K562 (cell line): ENCODE data around the gene HMX2. TPM values are rescaled to one million over a fixed set of nuclear protein-coding genes. Genes with fewer than 3 reads are reported as not detected.

Experiments used
- FOXA3 ChIP-seq, 2 experiments: fragments of 450-650 bp in 1 of 2; sonication (generic) in 1 of 2; formaldehyde crosslinking; IDR thresholded peaks in 1 of 2; conservative IDR thresholded peaks in 1 of 2; 2 replicates each; pipeline versions ENCODE4 v1.4.0 to v1.8.0; 2020 to 2022; ENCODE audit warnings: mild to moderate bottlenecking in 2 of 2, missing genetic modification reagents in 1 of 2
- GABPB1 ChIP-seq: sonication (generic); formaldehyde crosslinking; IDR thresholded peaks from 2 replicates; pipeline ENCODE4 v1.8.0; 2022; ENCODE audit warnings: mild to moderate bottlenecking, missing genetic modification reagents
- RB1 ChIP-seq: fragments of 450-650 bp; IDR thresholded peaks from 2 replicates; pipeline ENCODE4 v1.6.1; 2017; ENCODE audit warnings: low read depth, mild to moderate bottlenecking
- ZNF212 ChIP-seq: fragments of 450-650 bp; formaldehyde crosslinking; IDR thresholded peaks from 2 replicates; pipeline ENCODE4 v1.4.0; 2020; ENCODE audit warnings: mild to moderate bottlenecking
- ZNF324 ChIP-seq: fragments of 250-450 bp; sonication (Bioruptor Pico); IDR thresholded peaks from 2 replicates; pipeline ENCODE4 v1.4.0; 2020; ENCODE audit warnings: mild to moderate bottlenecking
- polyA plus RNA-seq, 8 experiments: library from polyadenylated mRNA; depleted of rRNA in 4 of 8; stranded (reverse) in 5 of 8; unstranded in 3 of 8; fragments of >200 nt; fragmentation: Nextera tagmentation in 2 of 8; fragmentation: Illumina TruSeq in 1 of 8; extraction: Ambion mirVana in 2 of 8; extraction: Trizol in 1 of 8; gene quantifications; 2 replicates each; pipeline versions ENCODE4 v1.2.1 to v1.2.3, GENCODE V29; 2011 to 2014; ENCODE audit warnings: inconsistent platforms in 1 of 8, missing spikeins in 1 of 8
- total RNA-seq, 7 experiments: library from RNA; depleted of rRNA in 6 of 7; stranded (reverse); fragments of >200 nt in 6 of 7; fragmentation: Illumina TruSeq in 2 of 7; extraction: Trizol in 2 of 7; gene quantifications; 2 replicates each; pipeline versions ENCODE4 v1.2.1 to v1.2.3, GENCODE V29; 2011 to 2021; ENCODE audit warnings: low replicate concordance in 1 of 7
- TF ChIP-seq, protein P1 (sequence below): sonication (generic); formaldehyde crosslinking; IDR thresholded peaks from 2 replicates; pipeline ENCODE4 v1.8.0; 2023; ENCODE audit warnings: missing genetic modification reagents, mild to moderate bottlenecking, borderline replicate concordance
- TF ChIP-seq, protein P2 (sequence below): IDR thresholded peaks from 3 replicates; pipeline ENCODE4 v1.6.1; 2011; ENCODE audit warnings: borderline replicate concordance, mild to moderate bottlenecking, moderate library complexity; ENCODE audit not compliant: insufficient read length; ENCODE audit errors: extremely low read depth
- TF ChIP-seq, protein P3 (sequence below): fragments of 450-650 bp; IDR thresholded peaks from 2 replicates; pipeline ENCODE4 v1.7.1; 2018; ENCODE audit warnings: mild to moderate bottlenecking, low read depth; ENCODE audit not compliant: partially characterized antibody

The HMX2 gene
- total and polyA plus RNA-seq, 9 of the 15 experiments (the other 6 are each of a cell fraction or from before 2014, with no cell fraction given), result 0.07 to 0.58 (median 0.09) TPM; not detected in 2

DNA sequence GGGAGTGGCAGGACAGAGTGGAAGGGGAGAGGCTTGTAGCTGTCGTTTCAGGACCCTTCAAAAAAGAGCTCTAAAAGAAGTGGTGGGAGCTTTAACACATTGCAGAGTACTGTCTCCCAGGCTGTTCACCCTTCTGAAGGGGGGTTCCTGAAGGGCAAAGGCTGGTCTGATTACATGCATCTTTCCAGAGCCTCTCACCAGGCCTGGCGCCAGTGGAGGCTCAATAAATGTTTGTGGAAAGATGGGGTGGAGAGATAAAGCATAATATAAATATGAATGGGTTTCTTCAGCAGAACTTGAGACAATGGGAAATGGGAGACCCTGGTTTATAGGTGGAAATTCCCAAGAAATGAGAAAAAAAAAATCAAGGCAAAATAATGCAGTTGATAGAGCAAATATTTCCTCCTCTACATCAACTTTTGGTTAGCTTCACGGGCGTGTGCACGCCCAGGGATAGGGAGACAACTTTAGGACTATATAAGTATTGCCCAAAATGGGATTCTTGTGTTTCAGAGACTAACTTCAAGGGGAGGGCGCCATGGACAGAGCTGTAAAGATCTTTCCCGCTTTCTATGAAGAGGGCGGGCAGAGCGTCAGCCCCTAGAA, 5.7 kb downstream of the HMX2 start (continued):
- TF ChIP-seq, protein P1, sequence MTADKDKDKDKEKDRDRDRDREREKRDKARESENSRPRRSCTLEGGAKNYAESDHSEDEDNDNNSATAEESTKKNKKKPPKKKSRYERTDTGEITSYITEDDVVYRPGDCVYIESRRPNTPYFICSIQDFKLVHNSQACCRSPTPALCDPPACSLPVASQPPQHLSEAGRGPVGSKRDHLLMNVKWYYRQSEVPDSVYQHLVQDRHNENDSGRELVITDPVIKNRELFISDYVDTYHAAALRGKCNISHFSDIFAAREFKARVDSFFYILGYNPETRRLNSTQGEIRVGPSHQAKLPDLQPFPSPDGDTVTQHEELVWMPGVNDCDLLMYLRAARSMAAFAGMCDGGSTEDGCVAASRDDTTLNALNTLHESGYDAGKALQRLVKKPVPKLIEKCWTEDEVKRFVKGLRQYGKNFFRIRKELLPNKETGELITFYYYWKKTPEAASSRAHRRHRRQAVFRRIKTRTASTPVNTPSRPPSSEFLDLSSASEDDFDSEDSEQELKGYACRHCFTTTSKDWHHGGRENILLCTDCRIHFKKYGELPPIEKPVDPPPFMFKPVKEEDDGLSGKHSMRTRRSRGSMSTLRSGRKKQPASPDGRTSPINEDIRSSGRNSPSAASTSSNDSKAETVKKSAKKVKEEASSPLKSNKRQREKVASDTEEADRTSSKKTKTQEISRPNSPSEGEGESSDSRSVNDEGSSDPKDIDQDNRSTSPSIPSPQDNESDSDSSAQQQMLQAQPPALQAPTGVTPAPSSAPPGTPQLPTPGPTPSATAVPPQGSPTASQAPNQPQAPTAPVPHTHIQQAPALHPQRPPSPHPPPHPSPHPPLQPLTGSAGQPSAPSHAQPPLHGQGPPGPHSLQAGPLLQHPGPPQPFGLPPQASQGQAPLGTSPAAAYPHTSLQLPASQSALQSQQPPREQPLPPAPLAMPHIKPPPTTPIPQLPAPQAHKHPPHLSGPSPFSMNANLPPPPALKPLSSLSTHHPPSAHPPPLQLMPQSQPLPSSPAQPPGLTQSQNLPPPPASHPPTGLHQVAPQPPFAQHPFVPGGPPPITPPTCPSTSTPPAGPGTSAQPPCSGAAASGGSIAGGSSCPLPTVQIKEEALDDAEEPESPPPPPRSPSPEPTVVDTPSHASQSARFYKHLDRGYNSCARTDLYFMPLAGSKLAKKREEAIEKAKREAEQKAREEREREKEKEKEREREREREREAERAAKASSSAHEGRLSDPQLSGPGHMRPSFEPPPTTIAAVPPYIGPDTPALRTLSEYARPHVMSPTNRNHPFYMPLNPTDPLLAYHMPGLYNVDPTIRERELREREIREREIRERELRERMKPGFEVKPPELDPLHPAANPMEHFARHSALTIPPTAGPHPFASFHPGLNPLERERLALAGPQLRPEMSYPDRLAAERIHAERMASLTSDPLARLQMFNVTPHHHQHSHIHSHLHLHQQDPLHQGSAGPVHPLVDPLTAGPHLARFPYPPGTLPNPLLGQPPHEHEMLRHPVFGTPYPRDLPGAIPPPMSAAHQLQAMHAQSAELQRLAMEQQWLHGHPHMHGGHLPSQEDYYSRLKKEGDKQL, result no peak
- TF ChIP-seq, protein P2, sequence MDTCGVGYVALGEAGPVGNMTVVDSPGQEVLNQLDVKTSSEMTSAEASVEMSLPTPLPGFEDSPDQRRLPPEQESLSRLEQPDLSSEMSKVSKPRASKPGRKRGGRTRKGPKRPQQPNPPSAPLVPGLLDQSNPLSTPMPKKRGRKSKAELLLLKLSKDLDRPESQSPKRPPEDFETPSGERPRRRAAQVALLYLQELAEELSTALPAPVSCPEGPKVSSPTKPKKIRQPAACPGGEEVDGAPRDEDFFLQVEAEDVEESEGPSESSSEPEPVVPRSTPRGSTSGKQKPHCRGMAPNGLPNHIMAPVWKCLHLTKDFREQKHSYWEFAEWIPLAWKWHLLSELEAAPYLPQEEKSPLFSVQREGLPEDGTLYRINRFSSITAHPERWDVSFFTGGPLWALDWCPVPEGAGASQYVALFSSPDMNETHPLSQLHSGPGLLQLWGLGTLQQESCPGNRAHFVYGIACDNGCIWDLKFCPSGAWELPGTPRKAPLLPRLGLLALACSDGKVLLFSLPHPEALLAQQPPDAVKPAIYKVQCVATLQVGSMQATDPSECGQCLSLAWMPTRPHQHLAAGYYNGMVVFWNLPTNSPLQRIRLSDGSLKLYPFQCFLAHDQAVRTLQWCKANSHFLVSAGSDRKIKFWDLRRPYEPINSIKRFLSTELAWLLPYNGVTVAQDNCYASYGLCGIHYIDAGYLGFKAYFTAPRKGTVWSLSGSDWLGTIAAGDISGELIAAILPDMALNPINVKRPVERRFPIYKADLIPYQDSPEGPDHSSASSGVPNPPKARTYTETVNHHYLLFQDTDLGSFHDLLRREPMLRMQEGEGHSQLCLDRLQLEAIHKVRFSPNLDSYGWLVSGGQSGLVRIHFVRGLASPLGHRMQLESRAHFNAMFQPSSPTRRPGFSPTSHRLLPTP, result no peak
- TF ChIP-seq FOXA3 (CRISPR knock-in tag; conservative IDR thresholded peaks at IDR 0.05 in 1 of 2, IDR thresholded peaks at IDR 0.05 in 1 of 2) (no peak), ZNF212 (CRISPR knock-in tag) (no peak), RB1 (peak; percentile 54; the same call in 1 of the 2 replicates), GABPB1 (CRISPR knock-in tag) (no peak), ZNF324 (CRISPR knock-in tag) (no peak)
- TF ChIP-seq, protein P3, sequence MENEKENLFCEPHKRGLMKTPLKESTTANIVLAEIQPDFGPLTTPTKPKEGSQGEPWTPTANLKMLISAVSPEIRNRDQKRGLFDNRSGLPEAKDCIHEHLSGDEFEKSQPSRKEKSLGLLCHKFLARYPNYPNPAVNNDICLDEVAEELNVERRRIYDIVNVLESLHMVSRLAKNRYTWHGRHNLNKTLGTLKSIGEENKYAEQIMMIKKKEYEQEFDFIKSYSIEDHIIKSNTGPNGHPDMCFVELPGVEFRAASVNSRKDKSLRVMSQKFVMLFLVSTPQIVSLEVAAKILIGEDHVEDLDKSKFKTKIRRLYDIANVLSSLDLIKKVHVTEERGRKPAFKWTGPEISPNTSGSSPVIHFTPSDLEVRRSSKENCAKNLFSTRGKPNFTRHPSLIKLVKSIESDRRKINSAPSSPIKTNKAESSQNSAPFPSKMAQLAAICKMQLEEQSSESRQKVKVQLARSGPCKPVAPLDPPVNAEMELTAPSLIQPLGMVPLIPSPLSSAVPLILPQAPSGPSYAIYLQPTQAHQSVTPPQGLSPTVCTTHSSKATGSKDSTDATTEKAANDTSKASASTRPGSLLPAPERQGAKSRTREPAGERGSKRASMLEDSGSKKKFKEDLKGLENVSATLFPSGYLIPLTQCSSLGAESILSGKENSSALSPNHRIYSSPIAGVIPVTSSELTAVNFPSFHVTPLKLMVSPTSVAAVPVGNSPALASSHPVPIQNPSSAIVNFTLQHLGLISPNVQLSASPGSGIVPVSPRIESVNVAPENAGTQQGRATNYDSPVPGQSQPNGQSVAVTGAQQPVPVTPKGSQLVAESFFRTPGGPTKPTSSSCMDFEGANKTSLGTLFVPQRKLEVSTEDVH, result peak; percentile 68
